ENCODE measurements around the gene PPARG. TPM values are rescaled to one million over a fixed set of nuclear protein-coding genes. Genes with fewer than 3 reads are reported as not detected.

Gene PPARG
- polyA plus RNA-seq, 1 of the 3 experiments (the other 2 are of a cell fraction): 2.8 TPM

- WGBS (ENCODE audit: low lambda C conversion rate): 86% methylated on average over 5 of the region's 5 CpGs
Measured at GRCh38 chr3:12270976-12271375, 17.9 kb upstream of the PPARG start.

GRCh38 chr3:12273045-12273695, 15.7 kb upstream of the PPARG start:
- Histone ChIP-seq H3K4me3 (ENCODE audit: low read depth in 2 of 2, low read length in 1 of 2) (no peak overlapping the region), H3K4me1 (ENCODE audit: control insufficient read depth in 1 of 2, insufficient read depth in 2 of 2, low read depth in 1 of 2, low read length in 1 of 2) (no peaks in the 10 kb centered on the region), H3K27ac (ENCODE audit: low read depth in 2 of 2, low read length in 1 of 2) (no peak overlapping the region), H3F3A (replicated peaks; ENCODE audit: insufficient read depth) (peaks cover 3% of the 10 kb centered on the region), H3K27me3 (ENCODE audit: insufficient read depth) (no peaks in the 10 kb centered on the region), H4K20me1 (ENCODE audit: insufficient read depth) (no peaks in the 10 kb centered on the region), H3K9me2 (no peaks in the 10 kb centered on the region), H3K36me3 (replicated peaks in 1 of 2; ENCODE audit: control insufficient read depth in 1 of 2, insufficient read depth in 2 of 2, low read length in 1 of 2) (no peaks in the 10 kb centered on the region), H2AFZ (ENCODE audit: low read depth) (no peak overlapping the region), H3K9me3 (no peaks in the 10 kb centered on the region), H3K79me2 (ENCODE audit: insufficient read depth) (no peaks in the 10 kb centered on the region), H3K9ac (no peak overlapping the region), H3K4me2 (no peak overlapping the region)
- 28% methylated on average over 2 of the region's 2 CpGs for WGBS (ENCODE audit: low lambda C conversion rate)
- DNase-seq: no peak
- POLR2A ChIA-PET: interaction anchor here (0.6 kb wide), 1 partner anchor 269 kb away, joined by 7 read pairs; the partner anchor contains the start of gene SYN2
- CTCF ChIA-PET: no interaction called here
- TF ChIP-seq FOSL2 (IDR thresholded peaks at IDR 0.05; ENCODE audit: borderline replicate concordance, low read depth) (no peak), SIN3A (IDR thresholded peaks at IDR 0.05; ENCODE audit: borderline replicate concordance, low read depth, low read length) (no peak), TAF1 (IDR thresholded peaks at IDR 0.05; ENCODE audit: borderline replicate concordance, low read depth, low read length) (no peak), JUND (IDR thresholded peaks at IDR 0.05) (no peak), IRF3 (IDR thresholded peaks at IDR 0.05; ENCODE audit: low read depth, low read length) (no peak), RCOR1 (IDR thresholded peaks at IDR 0.05; ENCODE audit: low read length) (no peak), FOXM1 (IDR thresholded peaks at IDR 0.05; ENCODE audit: low read depth) (no peak), SMC3 (IDR thresholded peaks at IDR 0.05; ENCODE audit: low read depth, low read length) (no peak), USF2 (IDR thresholded peaks at IDR 0.05; ENCODE audit: borderline replicate concordance, low read depth, low read length) (no peak), MXI1 (IDR thresholded peaks at IDR 0.05; ENCODE audit: low read depth, low read length) (no peak), MEF2A (IDR thresholded peaks at IDR 0.05; ENCODE audit: borderline replicate concordance, low read depth) (no peak), GATA2 (CRISPR knock-in tag; IDR thresholded peaks at IDR 0.05) (no peak), EZH2phosphoT487 (IDR thresholded peaks at IDR 0.05; ENCODE audit: borderline replicate concordance, low read depth) (no peak), ELF1 (IDR thresholded peaks at IDR 0.05) (no peak)

More at GRCh38 chr3:12270976-12271375, 17.9 kb upstream of the PPARG start:
- H3K27ac ChIP-seq (ENCODE audit: low read depth in 2 of 2, low read length in 1 of 2): no peak overlapping the region
- H3K79me2 ChIP-seq (ENCODE audit: insufficient read depth): no peaks in the 10 kb centered on the region
- H3K4me1 ChIP-seq (ENCODE audit: control insufficient read depth in 1 of 2, insufficient read depth in 2 of 2, low read depth in 1 of 2, low read length in 1 of 2): no peaks in the 10 kb centered on the region
- no peak overlapping the region for H3K4me2 ChIP-seq
- DNase-seq: no peak
- no peak overlapping the region for H3K4me3 ChIP-seq (ENCODE audit: low read depth in 2 of 2, low read length in 1 of 2)
- no peaks in the 10 kb centered on the region for H3K9me3 ChIP-seq
- H3K27me3 ChIP-seq (ENCODE audit: insufficient read depth): no peaks in the 10 kb centered on the region
- no peak overlapping the region for H3K9ac ChIP-seq
- ChIA-PET POLR2A (no interaction called here), CTCF (interaction anchor here (0.6 to 1.0 kb wide), 2 partner anchors 17 to 115 kb away, joined by 3 read pairs; no protein-coding TSS in a partner anchor)
- no peaks in the 10 kb centered on the region for H3K9me2 ChIP-seq
- H2AFZ ChIP-seq (ENCODE audit: low read depth): no peak overlapping the region
- H4K20me1 ChIP-seq (ENCODE audit: insufficient read depth): no peaks in the 10 kb centered on the region
- no peaks in the 10 kb centered on the region for H3K36me3 ChIP-seq (replicated peaks in 1 of 2; ENCODE audit: control insufficient read depth in 1 of 2, insufficient read depth in 2 of 2, low read length in 1 of 2)
- TF ChIP-seq RCOR1 (IDR thresholded peaks at IDR 0.05; ENCODE audit: low read length) (no peak), NFIC (IDR thresholded peaks at IDR 0.05; ENCODE audit: borderline replicate concordance) (no peak), RXRA (IDR thresholded peaks at IDR 0.05; ENCODE audit: borderline replicate concordance, low read depth) (no peak), CTCF (IDR thresholded peaks at IDR 0.05) (no peak), FOSL2 (IDR thresholded peaks at IDR 0.05; ENCODE audit: borderline replicate concordance, low read depth) (no peak), USF2 (IDR thresholded peaks at IDR 0.05; ENCODE audit: borderline replicate concordance, low read depth, low read length) (no peak), SIN3A (IDR thresholded peaks at IDR 0.05; ENCODE audit: borderline replicate concordance, low read depth, low read length) (no peak), SMC3 (IDR thresholded peaks at IDR 0.05; ENCODE audit: low read depth, low read length) (no peak), MXI1 (IDR thresholded peaks at IDR 0.05; ENCODE audit: low read depth, low read length) (no peak), EZH2phosphoT487 (IDR thresholded peaks at IDR 0.05; ENCODE audit: borderline replicate concordance, low read depth) (no peak), CHD2 (IDR thresholded peaks at IDR 0.05; ENCODE audit: low read length, partially characterized antibody) (no peak)
- H3F3A ChIP-seq (replicated peaks; ENCODE audit: insufficient read depth): no peaks in the 10 kb centered on the region

Measured in SK-N-SH (cell line).